HG03135 (cell line): ENCODE results near the gene SUPT6H.

Experiments used
- ATAC-seq: cut with Tn5 transposase; IDR thresholded peaks from one replicate; pipeline ENCODE4 v1.9.1; 2021; ENCODE audit warnings: mild to moderate bottlenecking, moderate library complexity; ENCODE audit not compliant: unreplicated experiment

Gene SUPT6H

GRCh38 chr17:28661635-28662526 lies at the start of gene SUPT6H, which contains the start of gene SDF2:
Gene SUPT6H (plus strand): TSS chr17:28662205. CDS start chr17:28673402, 11,197 bp downstream.
Gene SDF2 (minus strand): TSS chr17:28661906. CDS start chr17:28661876, 30 bp downstream.
- ATAC-seq: peak; percentile 84

- ATAC-seq: no peak
Measured at GRCh38 chr17:28612531-28612930, 49.5 kb upstream of the SUPT6H start.

- no peak for ATAC-seq
Measured at GRCh38 chr17:28612936-28613872, 48.8 kb upstream of the SUPT6H start.

- ATAC-seq: no peak
Measured at GRCh38 chr17:28613931-28614381, 48.0 kb upstream of the SUPT6H start, which contains the start of gene RSKR. Gene RSKR (minus strand): TSS chr17:28614185. CDS start chr17:28614161, 24 bp downstream.

- ATAC-seq: no peak
Measured at GRCh38 chr17:28615260-28615940, 46.6 kb upstream of the SUPT6H start.

- no peak for ATAC-seq
Measured at GRCh38 chr17:28616281-28616680, 45.7 kb upstream of the SUPT6H start.

GRCh38 chr17:28618464-28618863 lies 43.5 kb upstream of the SUPT6H start:
- ATAC-seq: no peak

GRCh38 chr17:28620010-28620409 lies 42.0 kb upstream of the SUPT6H start:
- ATAC-seq: no peak

- ATAC-seq: no peak
Measured at GRCh38 chr17:28622186-28622585, 39.8 kb upstream of the SUPT6H start.

GRCh38 chr17:28623696-28624095 lies 38.3 kb upstream of the SUPT6H start:
- no peak for ATAC-seq

- no peak for ATAC-seq
Measured at GRCh38 chr17:28624148-28624547, 37.9 kb upstream of the SUPT6H start.

GRCh38 chr17:28626818-28627217 lies 35.2 kb upstream of the SUPT6H start:
- ATAC-seq: no peak

GRCh38 chr17:28634206-28634865 lies 27.7 kb upstream of the SUPT6H start:
- ATAC-seq: no peak

GRCh38 chr17:28635506-28635905 lies 26.5 kb upstream of the SUPT6H start:
- no peak for ATAC-seq

GRCh38 chr17:28641579-28641978 lies 20.4 kb upstream of the SUPT6H start:
- no peak for ATAC-seq

- peak; percentile 4 for ATAC-seq
Measured at GRCh38 chr17:28643983-28644786, 17.8 kb upstream of the SUPT6H start.

- ATAC-seq: peak; percentile 90
Measured at GRCh38 chr17:28644787-28645575, 17.0 kb upstream of the SUPT6H start, which contains the start of gene BLTP2. Gene BLTP2 (minus strand): TSS chr17:28645158. CDS start chr17:28645056, 102 bp downstream.

- ATAC-seq: no peak
Measured at GRCh38 chr17:28645576-28645939, 16.4 kb upstream of the SUPT6H start.
